K562 (cell line): ENCODE data around the gene TRNT1. TPM values are rescaled to one million over a fixed set of nuclear protein-coding genes. Genes with fewer than 3 reads are reported as not detected.

Experiments used
- ATAC-seq: fragments of 200-7000 bp; cut with Tn5 transposase; 3 replicates; pipeline ENCODE4 v1.9.1; 2020; ENCODE audit warnings: moderate library complexity
- BruUV-seq: library from RNA; stranded (reverse); fragments of 400-500 nt; replicated peaks from 2 replicates; lab custom pipeline; 2021; lab: Mats Ljungman, UMichigan
- CTCF ChIA-PET: fragments of 300-600 bp; formaldehyde crosslinking; extraction: SDS; loops from one replicate; lab custom pipeline; 2021; ENCODE audit warnings: low intra/inter-chr PET ratio; lab: Yijun Ruan, JAX
- POLR2A ChIA-PET: fragments of 300-600, 350-650 bp; sonication (Branson Sonifier 250); formaldehyde crosslinking; extraction: SDS; loops from one replicate; lab custom pipeline; 2021; ENCODE audit warnings: antibody characterized with exemption, inconsistent platforms; lab: Yijun Ruan, JAX
- DNase-seq, 4 experiments: peaks; one replicate each; pipeline versions ENCODE4 v3.0.0 to v3.0.0-alpha.2; 2011 to 2018; ENCODE audit warnings: low spot score in 3 of 4, mixed read lengths in 3 of 4; ENCODE audit errors: extremely low read depth in 1 of 4
- FAIRE-seq: peaks from 2 replicates; lab custom pipeline; 2011; peaks lifted over from hg19 to GRCh38; lab: Jason Lieb, UNC
- H2AFZ ChIP-seq: 2 replicates; pipeline ENCODE4 v1.6.0; 2011; ENCODE audit warnings: low read depth, low read length, control low read depth, inconsistent platforms
- H3K27ac ChIP-seq: fragments of 200-600 bp; 3 replicates; pipeline ENCODE4 v1.8.0; 2011; ENCODE audit warnings: low read depth, mild to moderate bottlenecking, control low read depth, inconsistent platforms, low read length, moderate library complexity, mixed read lengths; ENCODE audit errors: extremely low read depth
- H3K27me3 ChIP-seq, 2 experiments: fragments of 300-600 bp in 1 of 2; 2 replicates in 1 of 2; 3 replicates in 1 of 2; pipeline versions ENCODE4 v1.6.0 to v1.8.0; 2011; ENCODE audit warnings: inconsistent platforms in 2 of 2, low read length in 2 of 2, mild to moderate bottlenecking in 1 of 2, mixed read lengths in 1 of 2, moderate library complexity in 1 of 2; ENCODE audit not compliant: control insufficient read depth in 2 of 2, insufficient read depth in 2 of 2
- H3K36me3 ChIP-seq: fragments of 300-600 bp; 3 replicates; pipeline ENCODE4 v1.8.0; 2011; ENCODE audit warnings: mild to moderate bottlenecking, low read length, inconsistent platforms; ENCODE audit not compliant: control insufficient read depth, insufficient read depth
- H3K4me1 ChIP-seq, 2 experiments: fragments of 200-600 bp in 1 of 2; replicated peaks in 1 of 2; 2 replicates in 1 of 2; 3 replicates in 1 of 2; pipeline versions ENCODE4 v1.5.1 to v1.8.0; 2011; ENCODE audit warnings: inconsistent platforms in 2 of 2, low read length in 2 of 2, mild to moderate bottlenecking in 1 of 2, mixed read lengths in 1 of 2, moderate library complexity in 1 of 2; ENCODE audit not compliant: control insufficient read depth in 2 of 2, insufficient read depth in 2 of 2
- H3K4me2 ChIP-seq: 2 replicates; pipeline ENCODE4 v1.6.1; 2011; ENCODE audit warnings: low read length, control low read depth, inconsistent platforms, mixed read lengths; ENCODE audit not compliant: insufficient read depth
- H3K4me3 ChIP-seq: fragments of 200-600 bp; sonication (generic), shearing (Covaris generic); 2 replicates; pipeline ENCODE4 v1.5.1; 2016; ENCODE audit warnings: control low read depth, inconsistent platforms
- H3K79me2 ChIP-seq: fragments of 200-600 bp; 3 replicates; pipeline ENCODE4 v1.8.0; 2011; ENCODE audit warnings: low read length, inconsistent platforms; ENCODE audit not compliant: control insufficient read depth, insufficient read depth
- H3K9ac ChIP-seq, 2 experiments: 2 replicates each; pipeline versions ENCODE4 v1.6.0 to v1.6.1; 2011; ENCODE audit warnings: low read depth in 2 of 2, low read length in 2 of 2, control low read depth in 1 of 2, inconsistent platforms in 1 of 2, mild to moderate bottlenecking in 1 of 2, mixed read lengths in 1 of 2; ENCODE audit not compliant: insufficient read depth in 1 of 2
- H3K9me1 ChIP-seq: one replicate; pipeline ENCODE4 v1.6.0; 2011; ENCODE audit warnings: inconsistent platforms, mild to moderate bottlenecking, low read length, moderate library complexity; ENCODE audit not compliant: control insufficient read depth, insufficient read depth
- H3K9me3 ChIP-seq: replicated peaks from 2 replicates; pipeline ENCODE4 v1.5.1; 2011; ENCODE audit warnings: low read depth, low read length, inconsistent platforms; ENCODE audit not compliant: control insufficient read depth, insufficient read depth
- H4K20me1 ChIP-seq: replicated peaks from 2 replicates; pipeline ENCODE4 v1.6.1; 2011; ENCODE audit warnings: low read length, inconsistent platforms, mixed read lengths; ENCODE audit not compliant: control insufficient read depth, insufficient read depth
- MEF2D ChIP-seq: conservative IDR thresholded peaks from 2 replicates; pipeline ENCODE4 v1.6.1; 2016; ENCODE audit warnings: low read depth, missing genetic modification characterization, missing compliant biosample characterization
- PYGO2 ChIP-seq: fragments of 450-650 bp; IDR thresholded peaks from 2 replicates; pipeline ENCODE4 v1.6.1; 2016; ENCODE audit warnings: mild to moderate bottlenecking, missing genetic modification characterization, moderate library complexity, missing compliant biosample characterization
- RCOR1 ChIP-seq, 2 experiments: IDR thresholded peaks; 2 replicates each; pipeline ENCODE4 v1.6.1; 2012; ENCODE audit warnings: low read depth in 2 of 2, low read length in 2 of 2, borderline replicate concordance in 1 of 2, improper control_type of control experiment in 1 of 2
- RNF2 ChIP-seq: sonication (generic); IDR thresholded peaks from 2 replicates; pipeline ENCODE4 v1.6.1; 2016
- SP1 ChIP-seq: sonication (generic); formaldehyde crosslinking; IDR thresholded peaks from 2 replicates; pipeline ENCODE4 v1.8.1; 2022; ENCODE audit warnings: mild to moderate bottlenecking, missing genetic modification reagents
- ZNF140 ChIP-seq: fragments of 250-450 bp; sonication (Bioruptor Pico); IDR thresholded peaks from 2 replicates; pipeline ENCODE4 v1.8.0; 2021; ENCODE audit warnings: moderate library complexity, mild to moderate bottlenecking, inconsistent platforms
- ZNF561 ChIP-seq: fragments of 450-650 bp; formaldehyde crosslinking; conservative IDR thresholded peaks from 2 replicates; pipeline ENCODE4 v1.4.0; 2020; ENCODE audit warnings: mild to moderate bottlenecking, moderate library complexity
- WGBS: fragments of 100-300 bp; shearing (Covaris generic); methylation state at CpG from one replicate; pipeline ENCODE4 v1.1.6; 2016; ENCODE audit warnings: low coverage, mixed read lengths; ENCODE audit not compliant: insufficient coverage; ENCODE audit errors: missing lambda C conversion rate; 5-methylcytosine and 5-hydroxymethylcytosine counted together
- in situ Hi-C: fragments of 300-500 bp; cut with MboI; formaldehyde crosslinking; loops from 4 replicates; pipeline ENCODE4 v1.15.0; 2018; ENCODE audit warnings: inconsistent platforms, mixed read lengths
- intact Hi-C: fragments of 100-400 bp; cut with micrococcal nuclease; formaldehyde crosslinking; loops from 2 replicates; pipeline ENCODE4 v1.14.2; 2022
- polyA plus RNA-seq, 8 experiments: library from polyadenylated mRNA; depleted of rRNA in 4 of 8; stranded (reverse) in 5 of 8; unstranded in 3 of 8; fragments of >200 nt; fragmentation: Nextera tagmentation in 2 of 8; fragmentation: Illumina TruSeq in 1 of 8; extraction: Ambion mirVana in 2 of 8; extraction: Trizol in 1 of 8; gene quantifications; 2 replicates each; pipeline versions ENCODE4 v1.2.1 to v1.2.3, GENCODE V29; 2011 to 2014; ENCODE audit warnings: inconsistent platforms in 1 of 8, missing spikeins in 1 of 8
- total RNA-seq, 7 experiments: library from RNA; depleted of rRNA in 6 of 7; stranded (reverse); fragments of >200 nt in 6 of 7; fragmentation: Illumina TruSeq in 2 of 7; extraction: Trizol in 2 of 7; gene quantifications; 2 replicates each; pipeline versions ENCODE4 v1.2.1 to v1.2.3, GENCODE V29; 2011 to 2021; ENCODE audit warnings: low replicate concordance in 1 of 7
- TF ChIP-seq, protein P1 (sequence below): fragments of 250-450 bp; sonication (Bioruptor Pico); IDR thresholded peaks from 2 replicates; pipeline ENCODE4 v1.9.0; 2021; ENCODE audit warnings: mild to moderate bottlenecking, inconsistent platforms
- TF ChIP-seq, protein P2 (sequence below): fragments of 200-800 bp; sonication (Bioruptor generic); IDR thresholded peaks from 2 replicates; pipeline ENCODE4 v1.6.1; 2017; ENCODE audit warnings: missing genetic modification characterization, missing compliant biosample characterization
- TF ChIP-seq, protein P3 (sequence below): sonication (generic); formaldehyde crosslinking; IDR thresholded peaks from 2 replicates; pipeline ENCODE4 v1.8.1; 2023; ENCODE audit warnings: mild to moderate bottlenecking, missing genetic modification reagents
- TF ChIP-seq, protein P4 (sequence below): fragments of 250-450 bp; sonication (Bioruptor Pico); IDR thresholded peaks from 2 replicates; pipeline ENCODE4 v1.8.0; 2022; ENCODE audit warnings: moderate library complexity, mild to moderate bottlenecking, inconsistent platforms

Gene TRNT1
- total and polyA plus RNA-seq, 9 of the 15 experiments (the other 6 are each of a cell fraction or from before 2014, with no cell fraction given) = 38.1 to 58.2 (median 47.4) TPM

- TF ChIP-seq ZNF140 (CRISPR knock-in tag) (no peak), ZNF561 (CRISPR knock-in tag) (no peak), SP1 (CRISPR knock-in tag) (no peak)
- TF ChIP-seq, protein P1, sequence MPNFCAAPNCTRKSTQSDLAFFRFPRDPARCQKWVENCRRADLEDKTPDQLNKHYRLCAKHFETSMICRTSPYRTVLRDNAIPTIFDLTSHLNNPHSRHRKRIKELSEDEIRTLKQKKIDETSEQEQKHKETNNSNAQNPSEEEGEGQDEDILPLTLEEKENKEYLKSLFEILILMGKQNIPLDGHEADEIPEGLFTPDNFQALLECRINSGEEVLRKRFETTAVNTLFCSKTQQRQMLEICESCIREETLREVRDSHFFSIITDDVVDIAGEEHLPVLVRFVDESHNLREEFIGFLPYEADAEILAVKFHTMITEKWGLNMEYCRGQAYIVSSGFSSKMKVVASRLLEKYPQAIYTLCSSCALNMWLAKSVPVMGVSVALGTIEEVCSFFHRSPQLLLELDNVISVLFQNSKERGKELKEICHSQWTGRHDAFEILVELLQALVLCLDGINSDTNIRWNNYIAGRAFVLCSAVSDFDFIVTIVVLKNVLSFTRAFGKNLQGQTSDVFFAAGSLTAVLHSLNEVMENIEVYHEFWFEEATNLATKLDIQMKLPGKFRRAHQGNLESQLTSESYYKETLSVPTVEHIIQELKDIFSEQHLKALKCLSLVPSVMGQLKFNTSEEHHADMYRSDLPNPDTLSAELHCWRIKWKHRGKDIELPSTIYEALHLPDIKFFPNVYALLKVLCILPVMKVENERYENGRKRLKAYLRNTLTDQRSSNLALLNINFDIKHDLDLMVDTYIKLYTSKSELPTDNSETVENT (CRISPR knock-in tag) = no peak
Observed at GRCh38 chr3:3107858-3108257, 18.9 kb upstream of the TRNT1 start (continued).

- H3K27ac ChIP-seq = no peak overlapping the region
- H4K20me1 ChIP-seq = no peaks in the 10 kb centered on the region
- H3K4me3 ChIP-seq = no peak overlapping the region
- no peak for FAIRE-seq
- in situ Hi-C loops = no loop called here
- H3K9me3 ChIP-seq = no peaks in the 10 kb centered on the region
- H3K36me3 ChIP-seq = no peaks in the 10 kb centered on the region
- intact Hi-C loops = no loop called here
- no peaks in the 10 kb centered on the region for H3K79me2 ChIP-seq
- H2AFZ ChIP-seq = peak overlapping the region; percentile 67
- H3K27me3 ChIP-seq = peaks cover 5 to 8% of the 10 kb centered on the region in 2 experiments; a peak in 4 of 5 replicates
- ChIA-PET CTCF (interaction anchor here (0.6 kb wide), 1 partner anchor 10 kb away, joined by 4 read pairs; no protein-coding TSS in a partner anchor), POLR2A (interaction anchor here (0.7 to 1.4 kb wide), 2 partner anchors 8 to 12 kb away, joined by 5 to 6 read pairs; no protein-coding TSS in a partner anchor)
- BruUV-seq = no TSS peak
- WGBS = under 1% methylated on average over 11 of the region's 11 CpGs
- peak in 1 of 4 experiments; percentile 34 for DNase-seq
- H3K9ac ChIP-seq = no peak overlapping the region
- ATAC-seq = peak; percentile 70
- H3K9me1 ChIP-seq = no peaks in the 10 kb centered on the region
- peak overlapping the region; percentile 61 for H3K4me2 ChIP-seq
- peaks cover 0 to 7% of the 10 kb centered on the region in 2 experiments; a peak in 2 of 5 replicates for H3K4me1 ChIP-seq
- TF ChIP-seq, protein P2, sequence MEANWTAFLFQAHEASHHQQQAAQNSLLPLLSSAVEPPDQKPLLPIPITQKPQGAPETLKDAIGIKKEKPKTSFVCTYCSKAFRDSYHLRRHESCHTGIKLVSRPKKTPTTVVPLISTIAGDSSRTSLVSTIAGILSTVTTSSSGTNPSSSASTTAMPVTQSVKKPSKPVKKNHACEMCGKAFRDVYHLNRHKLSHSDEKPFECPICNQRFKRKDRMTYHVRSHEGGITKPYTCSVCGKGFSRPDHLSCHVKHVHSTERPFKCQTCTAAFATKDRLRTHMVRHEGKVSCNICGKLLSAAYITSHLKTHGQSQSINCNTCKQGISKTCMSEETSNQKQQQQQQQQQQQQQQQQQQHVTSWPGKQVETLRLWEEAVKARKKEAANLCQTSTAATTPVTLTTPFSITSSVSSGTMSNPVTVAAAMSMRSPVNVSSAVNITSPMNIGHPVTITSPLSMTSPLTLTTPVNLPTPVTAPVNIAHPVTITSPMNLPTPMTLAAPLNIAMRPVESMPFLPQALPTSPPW (CRISPR knock-in tag) = peak; percentile 25; the same call in 1 of the 2 replicates
- TF ChIP-seq PYGO2 (tag) (0 out of 2 replicates have a peak, but pooled peaks have one; percentile 41), RCOR1 (IDR thresholded peaks at IDR 0.05; ENCODE audit: borderline replicate concordance in 1 of 2, low read depth in 2 of 2, low read length in 2 of 2) (0 out of 4 replicates have a peak, but pooled peaks of 1 of the 2 experiments have one; percentile 23), RNF2 (no peak), MEF2D (tag) (peak; percentile 30; the same call in 1 of the 2 replicates)
- TF ChIP-seq, protein P3, sequence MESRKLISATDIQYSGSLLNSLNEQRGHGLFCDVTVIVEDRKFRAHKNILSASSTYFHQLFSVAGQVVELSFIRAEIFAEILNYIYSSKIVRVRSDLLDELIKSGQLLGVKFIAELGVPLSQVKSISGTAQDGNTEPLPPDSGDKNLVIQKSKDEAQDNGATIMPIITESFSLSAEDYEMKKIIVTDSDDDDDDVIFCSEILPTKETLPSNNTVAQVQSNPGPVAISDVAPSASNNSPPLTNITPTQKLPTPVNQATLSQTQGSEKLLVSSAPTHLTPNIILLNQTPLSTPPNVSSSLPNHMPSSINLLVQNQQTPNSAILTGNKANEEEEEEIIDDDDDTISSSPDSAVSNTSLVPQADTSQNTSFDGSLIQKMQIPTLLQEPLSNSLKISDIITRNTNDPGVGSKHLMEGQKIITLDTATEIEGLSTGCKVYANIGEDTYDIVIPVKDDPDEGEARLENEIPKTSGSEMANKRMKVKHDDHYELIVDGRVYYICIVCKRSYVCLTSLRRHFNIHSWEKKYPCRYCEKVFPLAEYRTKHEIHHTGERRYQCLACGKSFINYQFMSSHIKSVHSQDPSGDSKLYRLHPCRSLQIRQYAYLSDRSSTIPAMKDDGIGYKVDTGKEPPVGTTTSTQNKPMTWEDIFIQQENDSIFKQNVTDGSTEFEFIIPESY (CRISPR knock-in tag) = no peak
- TF ChIP-seq, protein P4, sequence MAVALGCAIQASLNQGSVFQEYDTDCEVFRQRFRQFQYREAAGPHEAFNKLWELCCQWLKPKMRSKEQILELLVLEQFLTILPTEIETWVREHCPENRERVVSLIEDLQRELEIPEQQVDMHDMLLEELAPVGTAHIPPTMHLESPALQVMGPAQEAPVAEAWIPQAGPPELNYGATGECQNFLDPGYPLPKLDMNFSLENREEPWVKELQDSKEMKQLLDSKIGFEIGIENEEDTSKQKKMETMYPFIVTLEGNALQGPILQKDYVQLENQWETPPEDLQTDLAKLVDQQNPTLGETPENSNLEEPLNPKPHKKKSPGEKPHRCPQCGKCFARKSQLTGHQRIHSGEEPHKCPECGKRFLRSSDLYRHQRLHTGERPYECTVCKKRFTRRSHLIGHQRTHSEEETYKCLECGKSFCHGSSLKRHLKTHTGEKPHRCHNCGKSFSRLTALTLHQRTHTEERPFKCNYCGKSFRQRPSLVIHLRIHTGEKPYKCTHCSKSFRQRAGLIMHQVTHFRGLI (CRISPR knock-in tag) = no peak
Observed at GRCh38 chr3:3109407-3110298, 17.1 kb upstream of the TRNT1 start.
